ENCODE results near the gene TREX2. TPM values are rescaled to one million over a fixed set of nuclear protein-coding genes. Genes with fewer than 3 reads are reported as not detected.

Gene TREX2
- total RNA-seq, 1 experiment from 2014 or later = 1.1 TPM

DNA sequence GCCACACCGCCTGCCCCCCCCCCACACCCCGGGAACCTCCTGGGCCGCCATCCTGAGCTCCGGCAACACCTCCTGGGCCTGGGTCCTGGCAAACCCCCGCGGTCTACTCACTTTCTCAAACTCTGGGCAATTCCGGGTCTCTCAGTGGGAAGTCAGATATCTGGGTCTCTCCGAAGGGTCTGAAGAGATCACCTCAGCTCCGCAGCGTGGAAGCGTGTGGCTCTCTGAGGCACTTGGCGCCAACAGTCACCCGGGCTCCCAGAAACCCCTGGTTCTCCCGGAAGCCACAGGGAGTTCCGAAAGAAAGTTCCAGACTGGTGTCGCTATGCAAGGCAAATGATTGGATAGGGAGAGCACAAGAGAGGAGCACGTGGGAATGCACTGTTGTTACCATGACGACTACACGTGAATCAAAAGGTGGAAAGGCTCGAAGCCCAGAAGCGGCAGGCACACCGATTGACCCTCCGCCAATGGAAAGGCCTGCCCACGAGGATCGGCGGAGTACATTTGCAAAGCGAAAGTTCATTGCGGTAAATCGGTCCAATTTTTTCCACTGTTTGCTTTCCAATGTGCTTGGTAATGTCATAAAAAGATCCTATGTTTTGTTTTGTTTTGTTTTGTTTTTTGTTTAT is 44.6 kb downstream of the TREX2 start, which contains the start of gene PNMA6E:
PNMA6E (minus strand) TSS at position 218 of the 632 bp plus-strand sequence. CDS start 2,501 bp downstream, outside the sequence.
- Mint-ChIP-seq H3K4me1 (no peaks in the 10 kb centered on the region), H3K27ac (no peak within 1 kb of the TSS), H3K27me3 (ENCODE audit: low read depth) (peaks cover 42% of the 10 kb centered on the region), H3K9me3 (peaks cover 65 to 79% of the 10 kb centered on the region in 2 experiments), H3K4me3 (no peak within 1 kb of the TSS; a peak in 1 of 5 replicates), H3K36me3 (ENCODE audit: insufficient read depth in 1 of 3, low read depth in 3 of 3) (peaks cover 7 to 10% (median 10%) of the 10 kb centered on the region in 3 experiments)
- Histone ChIP-seq H3K9ac (ENCODE audit: extremely low read depth, insufficient read length, low read length) (no peak within 1 kb of the TSS), H3K14ac (ENCODE audit: insufficient read depth, low read length) (no peak within 1 kb of the TSS), H2AK5ac (ENCODE audit: insufficient read length, low read length) (no peak within 1 kb of the TSS), H3K23ac (ENCODE audit: insufficient read length, low read depth, low read length) (no peak within 1 kb of the TSS), H3K79me1 (ENCODE audit: insufficient read depth, low read depth, low read length, poor library complexity, severe bottlenecking) (no peaks in the 10 kb centered on the region), H2BK20ac (ENCODE audit: low read depth, low read length, poor library complexity, severe bottlenecking) (no peak within 1 kb of the TSS), H3T11ph (ENCODE audit: low read length) (no peak within 1 kb of the TSS), H4K5ac (ENCODE audit: insufficient read length, low read depth, low read length) (no peak within 1 kb of the TSS), H3K79me2 (ENCODE audit: insufficient read depth, low read length) (no peaks in the 10 kb centered on the region), H3K4me1 (ENCODE audit: insufficient read depth, low read length) (no peaks in the 10 kb centered on the region), H3K23me2 (ENCODE audit: insufficient read length, low read depth, low read length, poor library complexity, severe bottlenecking) (no peaks in the 10 kb centered on the region), H4K91ac (ENCODE audit: insufficient read length, low read depth, low read length) (no peak within 1 kb of the TSS), H4K8ac (replicated peaks; ENCODE audit: insufficient read length, low read depth, low read length) (no peak within 1 kb of the TSS), H3K27ac (ENCODE audit: insufficient read length, low read depth, low read length) (no peak within 1 kb of the TSS), H3K18ac (ENCODE audit: insufficient read length, low read depth, low read length) (no peak within 1 kb of the TSS), H3K27me3 (ENCODE audit: insufficient read depth, low read length) (no peaks in the 10 kb centered on the region), H3K4me2 (ENCODE audit: insufficient read depth, insufficient read length, low read length) (no peak within 1 kb of the TSS), H3K9me3 (ENCODE audit: control insufficient read depth, low read depth, low read length) (peaks cover 10% of the 10 kb centered on the region), H2BK12ac (ENCODE audit: insufficient read length, low read depth, low read length) (no peak within 1 kb of the TSS), H2BK5ac (ENCODE audit: insufficient read length, low read length) (no peak within 1 kb of the TSS), H2BK120ac (ENCODE audit: low read depth, low read length, poor library complexity, severe bottlenecking) (no peak within 1 kb of the TSS), H4K20me1 (ENCODE audit: control insufficient read depth, insufficient read depth, insufficient read length) (no peaks in the 10 kb centered on the region), H3K56ac (ENCODE audit: insufficient read length, low read depth, low read length) (no peak within 1 kb of the TSS), H3K4ac (ENCODE audit: low read depth, low read length) (no peak within 1 kb of the TSS), H2BK15ac (ENCODE audit: low read depth, low read length) (no peak within 1 kb of the TSS), H2AFZ (ENCODE audit: low read length) (no peak within 1 kb of the TSS)
- TF ChIP-seq, protein P1, sequence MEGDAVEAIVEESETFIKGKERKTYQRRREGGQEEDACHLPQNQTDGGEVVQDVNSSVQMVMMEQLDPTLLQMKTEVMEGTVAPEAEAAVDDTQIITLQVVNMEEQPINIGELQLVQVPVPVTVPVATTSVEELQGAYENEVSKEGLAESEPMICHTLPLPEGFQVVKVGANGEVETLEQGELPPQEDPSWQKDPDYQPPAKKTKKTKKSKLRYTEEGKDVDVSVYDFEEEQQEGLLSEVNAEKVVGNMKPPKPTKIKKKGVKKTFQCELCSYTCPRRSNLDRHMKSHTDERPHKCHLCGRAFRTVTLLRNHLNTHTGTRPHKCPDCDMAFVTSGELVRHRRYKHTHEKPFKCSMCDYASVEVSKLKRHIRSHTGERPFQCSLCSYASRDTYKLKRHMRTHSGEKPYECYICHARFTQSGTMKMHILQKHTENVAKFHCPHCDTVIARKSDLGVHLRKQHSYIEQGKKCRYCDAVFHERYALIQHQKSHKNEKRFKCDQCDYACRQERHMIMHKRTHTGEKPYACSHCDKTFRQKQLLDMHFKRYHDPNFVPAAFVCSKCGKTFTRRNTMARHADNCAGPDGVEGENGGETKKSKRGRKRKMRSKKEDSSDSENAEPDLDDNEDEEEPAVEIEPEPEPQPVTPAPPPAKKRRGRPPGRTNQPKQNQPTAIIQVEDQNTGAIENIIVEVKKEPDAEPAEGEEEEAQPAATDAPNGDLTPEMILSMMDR (conservative IDR thresholded peaks at IDR 0.05) = no peak
- no CpG with 5 or more reads among the region's 29 CpGs for WGBS (ENCODE audit: extremely low coverage, insufficient read length, low lambda C conversion rate)
- no peak for DNase-seq

Measured in H9 (cell line).